NCI-H2107 treated with DMSO at 0.1 percent for 48 hours (cell line): ENCODE data around the gene TSPO.
A peak's percentile ranks its signal among the peaks of the same experiment; 100 is the strongest.
"Not testable (repeated sequence)": the region's sequence is repeated elsewhere in the genome, so short reads cannot be mapped to it uniquely, and the experiment has no call there.

Experiments
- DNase-seq: peaks from one replicate; lab custom pipeline; 2025; ENCODE audit not compliant: unreplicated experiment; lab: John Stamatoyannopoulos, UW

The TSPO gene

GRCh38 chr22:43129426-43130425 lies 21.6 kb upstream of the TSPO start:
- no peak for DNase-seq

- DNase-seq = no peak
Observed at GRCh38 chr22:43131773-43132501, 19.4 kb upstream of the TSPO start.

GRCh38 chr22:43133401-43133800 lies 18.0 kb upstream of the TSPO start:
- DNase-seq = no peak

- DNase-seq = no peak
Observed at GRCh38 chr22:43134553-43134952, 16.8 kb upstream of the TSPO start.

- DNase-seq = no peak
Observed at GRCh38 chr22:43135565-43135964, 15.8 kb upstream of the TSPO start.

GRCh38 chr22:43136255-43136654 lies 15.1 kb upstream of the TSPO start:
- DNase-seq = no peak

- no peak for DNase-seq
Observed at GRCh38 chr22:43136801-43137200, 14.6 kb upstream of the TSPO start.

- DNase-seq = peak; percentile 17
Observed at GRCh38 chr22:43142880-43143562, 8.3 kb upstream of the TSPO start, which contains the start of gene MCAT. TSS of gene MCAT (minus strand) at chr22:43143398. CDS start at chr22:43143348, 50 bp downstream.

- no peak for DNase-seq
Observed at GRCh38 chr22:43144949-43145348, 6.4 kb upstream of the TSPO start.

- DNase-seq = not testable (repeated sequence)
Observed at GRCh38 chr22:43145371-43145770, 6.0 kb upstream of the TSPO start.

- not testable (repeated sequence) for DNase-seq
Observed at GRCh38 chr22:43146332-43146731, 5.0 kb upstream of the TSPO start.

- DNase-seq = no peak
Observed at GRCh38 chr22:43147821-43148220, 3.5 kb upstream of the TSPO start.

- DNase-seq = no peak
Observed at GRCh38 chr22:43148581-43148980, 2.8 kb upstream of the TSPO start.

- DNase-seq = no peak
Observed at GRCh38 chr22:43150731-43151206, 590 bp upstream of the TSPO start.

- no peak for DNase-seq
Observed at GRCh38 chr22:43152003-43152356, 621 bp downstream of the TSPO start.

- no peak for DNase-seq
Observed at GRCh38 chr22:43152357-43153071, 1.2 kb downstream of the TSPO start.

GRCh38 chr22:43153899-43154298 lies 2.5 kb downstream of the TSPO start:
- no peak for DNase-seq

GRCh38 chr22:43154887-43155536 lies 3.7 kb downstream of the TSPO start:
- no peak for DNase-seq

- DNase-seq = no peak
Observed at GRCh38 chr22:43155789-43156188, 4.4 kb downstream of the TSPO start.

- DNase-seq = no peak
Observed at GRCh38 chr22:43156413-43156812, 5.1 kb downstream of the TSPO start.
